GM18867 (cell line): ENCODE results near the gene CMC1.
A peak's percentile ranks its signal among the peaks of the same experiment; 100 is the strongest.
"Not testable (repeated sequence)": the region's sequence is repeated elsewhere in the genome, so short reads cannot be mapped to it uniquely, and the experiment has no call there.

Experiments
- ATAC-seq: cut with Tn5 transposase; IDR thresholded peaks from one replicate; pipeline ENCODE4 v1.9.1; 2021; ENCODE audit warnings: mild to moderate bottlenecking, moderate library complexity; ENCODE audit not compliant: unreplicated experiment

The CMC1 gene

DNA sequence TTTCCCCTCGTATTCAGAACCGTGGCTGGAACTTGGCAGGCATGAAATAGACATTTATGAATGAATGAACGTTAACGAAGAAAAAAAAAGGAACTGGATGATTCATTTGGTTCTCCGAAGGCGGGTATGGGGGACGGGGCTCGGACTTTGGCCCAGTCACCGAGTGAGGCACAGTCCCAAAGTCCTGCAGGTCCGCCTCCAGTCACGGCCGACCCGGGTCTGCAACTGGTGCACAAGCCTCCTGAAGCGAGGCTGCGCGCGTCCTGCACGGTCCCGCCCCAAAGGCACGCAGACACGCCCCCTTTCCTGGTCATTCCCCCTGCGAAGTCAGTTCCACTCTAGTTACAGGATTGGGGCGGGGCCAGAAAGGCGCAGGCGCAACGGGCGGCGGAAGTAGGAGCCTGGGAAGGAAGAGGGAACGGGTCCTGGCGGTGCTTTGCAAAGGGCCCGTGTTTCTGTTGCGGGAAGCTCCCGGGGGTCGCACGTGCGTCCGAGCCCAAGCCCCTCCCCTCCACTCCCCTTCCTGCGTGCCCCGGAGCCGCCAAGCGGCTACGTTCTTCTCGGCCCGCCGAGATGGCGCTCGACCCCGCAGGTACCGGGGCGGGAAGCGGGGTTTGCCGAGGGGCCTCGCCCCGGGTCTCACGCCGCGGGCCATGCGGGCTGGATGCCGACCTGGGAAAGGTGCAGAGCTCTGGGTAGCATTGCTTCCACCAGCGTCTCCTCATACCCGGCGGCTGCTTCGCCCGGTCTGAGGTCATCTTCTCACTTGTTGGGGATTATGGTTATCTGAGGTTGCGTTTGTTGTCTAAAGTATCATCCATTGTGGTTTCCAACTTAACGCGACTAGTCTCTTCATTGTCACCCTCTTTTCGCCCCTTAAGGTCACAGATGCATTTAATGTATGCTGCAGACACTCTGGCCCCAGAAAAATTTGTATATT is at the start of gene CMC1:
TSS of gene CMC1 (plus strand) at position 399 of the 940 bp plus-strand sequence. CDS start at position 574, 175 bp downstream.
- peak; percentile 98 for ATAC-seq

DNA sequence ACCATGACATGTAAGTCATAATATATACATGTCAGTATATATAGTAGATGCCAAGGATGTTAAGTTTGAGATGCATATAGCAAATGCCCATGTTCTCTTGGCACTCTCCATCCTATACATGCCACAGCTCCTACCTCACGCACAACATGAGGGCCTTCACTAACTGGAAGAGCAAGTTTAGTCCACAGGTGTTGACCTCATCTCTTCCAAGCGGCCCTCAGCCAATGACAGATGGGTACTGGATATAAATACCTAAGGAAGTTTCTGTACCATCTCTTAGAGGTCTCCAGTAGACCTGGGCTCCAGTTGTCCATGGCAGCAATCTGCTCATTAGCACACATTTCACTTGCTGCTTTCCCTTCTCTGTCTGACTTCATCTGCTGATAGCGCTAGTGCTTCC is 43.3 kb upstream of the CMC1 start:
- no peak for ATAC-seq

DNA sequence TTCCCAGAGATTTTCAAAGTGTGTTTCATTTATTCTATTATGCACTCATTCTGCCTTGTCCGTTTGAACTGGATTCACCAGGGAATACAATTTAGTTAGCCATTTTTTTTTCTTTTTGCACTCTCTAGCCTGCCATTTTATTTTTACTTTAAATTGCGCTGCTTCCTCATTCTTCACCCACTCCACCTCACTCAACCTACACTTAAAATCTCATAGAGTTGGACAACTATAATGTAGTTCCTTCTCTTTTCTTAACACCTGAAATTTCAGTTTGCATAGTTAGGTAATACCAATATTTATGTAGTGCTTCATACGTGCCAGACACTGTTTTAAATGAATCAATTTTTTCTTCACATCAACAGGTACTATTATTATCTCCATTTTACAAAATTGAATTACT is 42.4 kb upstream of the CMC1 start:
- no peak for ATAC-seq

DNA sequence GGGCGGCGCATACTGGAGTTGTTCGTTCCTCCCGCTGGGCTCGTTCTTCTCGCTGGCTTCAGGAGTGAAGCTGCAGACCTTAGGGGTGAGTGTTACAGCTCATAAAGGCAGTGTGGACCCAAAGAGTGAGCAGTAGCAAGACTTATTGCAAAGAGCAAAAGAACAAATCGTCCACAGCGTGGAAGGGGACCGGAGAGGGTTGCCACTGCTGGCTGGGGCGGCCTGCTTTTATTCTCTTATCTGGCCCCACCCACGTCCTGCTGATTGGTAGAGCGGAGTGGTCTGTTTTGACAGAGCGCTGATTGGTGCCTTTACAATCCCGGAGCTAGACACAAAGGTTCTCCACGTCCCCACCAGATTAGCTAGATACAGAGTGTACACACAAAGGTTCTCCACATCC is 41.8 kb upstream of the CMC1 start:
- not testable (repeated sequence) for ATAC-seq

GRCh38 chr3:28200366-28200848 is 41.0 kb upstream of the CMC1 start:
- ATAC-seq: not testable (repeated sequence)

DNA sequence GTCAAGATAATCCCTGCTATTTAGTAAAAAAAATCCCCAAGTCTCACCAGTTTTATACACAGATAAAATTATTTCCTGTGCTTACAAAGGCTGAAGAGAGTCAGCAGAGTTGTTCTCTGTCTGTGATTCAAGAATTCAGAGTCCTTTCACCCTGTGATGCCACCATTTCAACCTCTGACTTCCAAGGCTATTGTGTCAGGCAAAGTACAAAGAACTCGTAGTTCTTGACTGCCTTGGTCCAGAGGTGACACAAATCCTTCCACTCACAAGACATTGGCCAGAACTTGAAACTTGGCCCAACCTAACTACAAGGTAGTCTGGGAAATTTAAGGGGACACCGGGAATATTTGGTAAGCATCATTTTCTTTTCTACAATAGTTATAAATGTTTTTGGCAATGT is 34.9 kb upstream of the CMC1 start:
- ATAC-seq: no peak

- peak; percentile 48 for ATAC-seq
Measured at GRCh38 chr3:28207000-28207733, 34.3 kb upstream of the CMC1 start.

- ATAC-seq: peak; percentile 50
Measured at GRCh38 chr3:28210968-28211713, 30.3 kb upstream of the CMC1 start.

DNA sequence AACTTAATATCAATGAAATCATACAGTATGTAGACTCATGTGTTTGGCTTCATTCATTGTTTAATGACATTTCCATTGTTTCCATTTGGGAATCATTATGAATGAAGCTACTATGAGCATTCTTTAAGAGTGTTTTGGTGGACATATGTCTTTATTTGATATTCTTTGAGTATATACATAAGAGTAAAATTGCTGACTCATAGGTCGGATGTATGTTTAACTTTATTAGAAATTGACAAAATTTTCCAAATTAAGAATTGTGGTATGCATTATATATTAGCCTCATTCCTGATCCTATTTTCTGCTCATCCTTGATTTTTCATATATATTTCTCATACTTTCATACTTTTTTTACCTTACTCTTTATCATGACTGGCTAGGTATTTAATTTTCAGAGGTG is 28.7 kb upstream of the CMC1 start:
- no peak for ATAC-seq

- no peak for ATAC-seq
Measured at GRCh38 chr3:28215407-28215806, 26.0 kb upstream of the CMC1 start.

- ATAC-seq: peak; percentile 90
Measured at GRCh38 chr3:28218071-28218916, 23.1 kb upstream of the CMC1 start.

GRCh38 chr3:28218917-28219198 is 22.6 kb upstream of the CMC1 start:
- ATAC-seq: no peak

DNA sequence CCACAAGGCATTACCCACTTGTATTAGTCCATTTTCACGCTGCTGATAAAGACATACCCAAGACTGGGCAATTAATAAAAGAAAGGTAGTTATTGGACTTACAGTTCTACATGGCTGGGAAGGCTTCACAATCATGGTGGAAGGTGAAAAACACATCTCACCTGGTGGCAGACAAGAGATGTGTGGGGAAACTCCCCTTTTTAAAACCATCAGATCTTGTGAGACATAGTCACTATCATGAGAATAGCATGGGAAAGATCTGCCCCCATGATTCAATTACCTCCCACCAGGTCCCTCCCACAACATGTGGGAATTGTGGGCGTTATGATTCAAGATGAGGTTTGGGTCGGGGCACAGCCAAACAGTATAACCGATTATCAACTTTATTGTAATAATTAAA is 17.0 kb upstream of the CMC1 start:
- no peak for ATAC-seq

DNA sequence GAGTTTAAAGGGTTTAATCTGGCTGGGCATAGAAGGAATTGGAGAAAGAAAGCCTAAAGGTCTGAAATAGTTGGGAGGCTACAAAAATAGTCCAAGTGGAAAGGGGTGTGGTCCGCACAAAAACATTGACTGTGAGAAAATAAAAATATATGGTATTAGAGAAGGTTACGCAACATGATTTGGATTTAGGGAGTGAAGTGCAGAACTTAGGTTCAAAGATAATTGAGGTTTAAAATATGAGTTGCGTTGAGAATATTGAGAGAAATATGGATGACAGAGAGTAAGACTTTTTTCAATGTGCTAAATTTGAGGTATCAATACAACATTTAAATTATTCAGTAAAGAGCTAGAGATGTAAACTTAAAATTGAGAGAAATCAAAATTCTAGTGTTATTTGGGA is 15.4 kb upstream of the CMC1 start:
- ATAC-seq: no peak

DNA sequence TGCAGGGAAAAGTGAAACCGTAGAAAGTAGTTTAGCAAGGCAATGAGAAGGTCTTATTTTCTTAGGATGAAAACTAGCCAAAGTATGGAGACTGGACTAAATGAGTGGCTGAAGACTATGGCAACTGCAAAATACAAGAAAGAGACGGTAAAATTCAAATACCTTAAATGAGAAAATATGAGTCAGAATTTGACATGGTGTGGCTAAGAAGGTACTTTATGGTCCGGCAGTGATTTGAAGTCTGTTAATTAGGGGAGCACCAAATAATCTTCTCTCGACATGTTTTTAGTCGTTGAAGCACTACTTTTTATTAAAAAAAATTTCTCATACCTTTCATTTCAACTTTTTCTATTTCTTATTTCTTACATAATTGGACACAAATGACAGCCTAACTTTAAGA is 12.8 kb upstream of the CMC1 start:
- no peak for ATAC-seq

DNA sequence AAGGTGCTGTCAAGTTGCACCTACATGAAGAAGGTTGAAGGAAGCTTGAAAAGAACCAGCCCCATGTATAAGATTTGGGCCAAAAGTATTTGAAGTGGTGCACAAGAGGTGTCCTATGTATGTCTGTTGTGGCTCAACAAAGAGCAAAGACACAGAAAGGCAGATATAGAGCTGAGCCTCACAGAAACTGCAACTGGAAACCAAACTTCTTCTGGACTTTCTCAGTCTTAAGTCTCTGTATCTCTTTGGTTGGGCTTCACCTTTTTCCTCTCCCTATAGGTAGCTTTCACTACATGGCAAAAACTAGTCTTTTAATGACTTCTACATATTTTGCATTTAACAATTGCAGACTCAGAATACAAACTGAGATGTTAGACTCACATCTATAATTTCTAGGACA is 8.8 kb upstream of the CMC1 start:
- ATAC-seq: peak; percentile 70

- ATAC-seq: peak; percentile 41
Measured at GRCh38 chr3:28234454-28234853, 7.0 kb upstream of the CMC1 start.

- ATAC-seq: no peak
Measured at GRCh38 chr3:28239108-28239507, 2.3 kb upstream of the CMC1 start.

DNA sequence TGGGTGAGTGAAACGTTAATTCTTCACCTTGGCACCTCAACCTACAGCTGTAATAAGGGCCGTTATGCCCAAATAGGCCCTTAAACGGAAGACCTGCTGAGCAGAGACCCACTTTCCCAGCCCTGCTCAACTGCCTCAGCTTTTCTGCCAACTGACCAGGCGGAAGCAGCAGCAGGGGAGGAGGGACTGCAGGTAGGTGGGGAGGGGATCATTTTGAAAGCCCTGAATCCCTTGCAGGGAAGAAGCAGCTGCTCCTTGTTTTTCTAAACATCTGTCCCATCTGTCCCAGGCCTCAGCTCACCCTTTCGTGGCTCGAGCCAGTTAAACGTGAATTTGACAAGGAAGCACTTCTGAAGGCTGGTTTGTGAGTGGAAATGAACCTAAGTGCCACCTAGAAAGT is 978 bp upstream of the CMC1 start:
- ATAC-seq: no peak

- no peak for ATAC-seq
Measured at GRCh38 chr3:28242519-28242918, 1.1 kb downstream of the CMC1 start.
